Stimulated activated CD4-positive, alpha-beta T cell treated with anti-CD3 and anti-CD28 coated beads, Interleukin-12 subunit alpha, Interleukin-12 subunit beta, amount 100 ng/mL, for 24 hours (primary cell): ENCODE results near the gene IL12RB2.
"Not testable (repeated sequence)": the region's sequence is repeated elsewhere in the genome, so short reads cannot be mapped to it uniquely, and the experiment has no call there.

Experiments used
- DNase-seq, 2 experiments: peaks; one replicate each; pipeline ENCODE4 v3.0.0-alpha.2; 2020; ENCODE audit warnings: low read depth in 2 of 2

The IL12RB2 gene

DNA sequence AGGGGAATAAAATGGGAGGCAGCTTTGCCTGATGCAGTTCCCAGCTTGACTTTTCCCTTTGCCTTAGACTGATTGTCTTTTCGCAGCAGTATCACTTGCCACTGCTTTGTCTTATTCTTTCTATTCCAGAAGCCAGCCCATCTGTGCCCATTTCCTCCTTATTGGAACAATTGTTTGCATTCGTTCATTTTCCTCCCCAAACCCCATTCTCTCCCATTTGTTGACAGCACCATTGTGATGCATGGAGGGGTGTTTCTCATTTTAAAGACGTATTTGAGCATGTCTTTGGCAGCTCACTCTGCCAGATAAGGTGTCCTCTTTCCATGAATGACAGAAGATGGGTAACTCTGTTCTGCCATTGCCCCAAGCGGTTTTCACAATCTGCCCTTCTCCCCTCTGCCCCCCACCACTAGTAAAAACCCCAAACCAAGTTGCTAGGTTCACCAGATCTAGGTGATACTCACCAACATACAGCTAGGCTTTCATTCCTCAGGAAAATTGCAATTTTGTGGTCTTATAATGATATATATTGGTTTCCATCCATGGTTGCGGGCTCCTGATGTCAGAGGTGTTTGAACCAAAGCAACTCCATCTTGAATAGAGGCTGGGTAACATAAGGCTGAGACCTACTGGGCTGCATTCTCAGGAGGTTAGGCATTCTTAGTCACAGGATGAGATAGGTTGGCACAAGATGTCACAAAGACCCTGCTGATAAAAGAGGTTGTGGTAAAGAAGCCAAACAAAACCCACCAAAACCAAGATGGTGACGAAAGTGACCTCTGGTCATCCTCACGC lies 91.7 kb downstream of the IL12RB2 start:
- DNase-seq: no peak

DNA sequence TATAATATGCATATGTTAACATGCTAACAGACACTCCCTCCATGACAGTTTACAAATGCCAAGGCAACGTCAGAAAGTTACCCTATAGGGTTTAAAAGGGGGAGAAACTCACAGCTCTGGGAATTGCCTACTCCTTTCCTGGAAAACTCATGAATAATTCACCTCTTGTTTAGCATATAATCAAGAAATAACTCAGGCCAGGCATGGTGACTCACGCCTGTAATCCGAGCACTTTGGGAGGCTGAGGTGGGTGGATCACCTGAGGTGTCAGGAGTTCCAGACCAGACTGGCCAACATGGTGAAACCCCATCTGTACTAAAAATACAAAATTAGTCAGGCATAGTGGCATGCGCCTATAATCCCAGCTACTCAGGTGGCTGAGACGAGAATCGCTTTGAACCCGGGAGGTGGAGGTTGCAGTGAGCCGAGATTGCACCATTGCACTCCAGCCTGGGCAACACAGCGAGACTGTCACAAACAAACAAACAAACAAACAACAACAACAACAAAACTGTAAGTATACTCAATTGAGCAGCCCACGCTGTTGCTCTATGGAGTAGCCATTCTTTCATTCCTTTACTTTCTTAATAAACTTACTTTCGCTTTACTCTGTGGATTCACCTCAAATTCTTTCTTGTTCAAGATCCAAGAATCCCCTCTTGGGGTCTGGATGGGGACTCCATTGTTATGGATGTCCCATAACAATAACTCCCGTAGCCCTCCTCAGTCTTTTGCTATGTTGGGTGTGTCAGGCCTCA lies 92.5 kb downstream of the IL12RB2 start:
- peak; percentile 37 to 55 for DNase-seq

DNA sequence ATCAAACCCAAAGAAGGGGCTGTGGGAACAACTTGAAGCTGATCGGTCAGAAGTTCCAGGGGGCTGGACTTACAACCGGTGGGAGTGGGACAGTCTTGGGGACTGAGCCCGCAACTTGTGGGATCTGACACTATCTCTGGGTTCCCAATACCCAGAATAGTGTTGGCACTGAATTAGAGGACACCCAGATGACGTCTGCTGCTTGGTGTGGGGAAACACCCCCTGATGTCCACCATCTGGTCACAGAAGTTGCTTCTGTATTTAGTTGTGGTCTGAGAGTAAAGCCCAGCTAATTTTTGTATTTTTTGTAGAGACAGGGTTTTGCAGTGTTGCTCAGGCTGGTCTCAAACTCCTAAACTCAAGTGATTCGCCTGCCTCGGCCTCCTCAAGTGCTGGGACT lies 93.8 kb downstream of the IL12RB2 start:
- DNase-seq: no peak

DNA sequence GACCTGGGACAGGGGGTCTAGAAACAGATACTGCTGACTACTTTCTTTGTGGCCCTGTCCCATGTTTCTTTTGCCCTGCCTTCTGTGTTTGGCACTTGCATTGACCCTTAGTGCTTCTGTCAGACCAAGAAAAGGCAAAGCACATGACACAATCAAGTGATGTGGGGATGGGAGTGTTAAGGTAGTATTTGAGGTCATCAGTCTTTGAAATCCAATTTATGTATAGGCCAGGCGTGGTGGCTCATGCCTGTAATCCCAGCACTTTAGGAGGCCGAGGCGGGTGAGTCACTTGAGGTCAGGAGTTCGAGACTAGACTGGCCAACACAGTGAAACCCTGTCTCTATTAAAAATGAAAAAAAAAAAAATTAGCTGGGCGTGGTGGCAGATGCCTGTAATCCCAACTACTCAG lies 96.5 kb downstream of the IL12RB2 start:
- no peak for DNase-seq

DNA sequence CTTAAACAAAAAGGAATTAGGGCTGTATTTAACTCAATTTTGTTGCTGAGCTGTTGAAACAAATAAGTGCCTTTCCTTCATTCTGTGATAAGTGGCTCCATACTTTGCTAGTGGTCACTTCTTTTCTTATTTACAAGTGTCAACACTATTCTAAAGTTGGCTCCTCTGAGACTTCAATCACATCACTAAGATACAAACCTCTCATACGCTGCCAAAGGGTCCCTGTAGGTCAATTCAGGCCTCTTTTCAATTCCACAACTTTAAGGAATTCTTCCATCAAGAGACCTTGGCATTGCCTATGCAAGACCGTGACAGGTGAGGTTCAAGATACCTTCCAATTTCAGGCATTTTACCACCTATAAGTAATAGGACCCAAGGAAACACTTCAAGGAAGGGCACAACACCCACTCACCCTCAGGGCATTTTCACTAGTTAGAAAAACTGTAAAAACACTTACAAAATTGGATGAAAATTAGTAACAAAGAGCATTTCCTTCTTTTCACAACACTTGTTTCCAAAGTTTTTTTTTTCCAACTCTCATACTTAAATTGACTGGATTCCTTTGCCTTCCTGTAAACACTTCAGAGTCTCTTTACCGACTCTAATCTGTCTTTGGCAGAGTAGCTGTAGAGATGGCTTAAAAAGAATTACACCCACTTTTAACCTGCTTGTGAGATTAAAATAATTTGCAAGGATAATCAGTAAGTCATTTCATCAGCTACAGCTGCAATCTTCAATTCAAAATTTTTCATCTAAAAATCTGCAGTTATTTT lies 98.0 kb downstream of the IL12RB2 start:
- no peak for DNase-seq

DNA sequence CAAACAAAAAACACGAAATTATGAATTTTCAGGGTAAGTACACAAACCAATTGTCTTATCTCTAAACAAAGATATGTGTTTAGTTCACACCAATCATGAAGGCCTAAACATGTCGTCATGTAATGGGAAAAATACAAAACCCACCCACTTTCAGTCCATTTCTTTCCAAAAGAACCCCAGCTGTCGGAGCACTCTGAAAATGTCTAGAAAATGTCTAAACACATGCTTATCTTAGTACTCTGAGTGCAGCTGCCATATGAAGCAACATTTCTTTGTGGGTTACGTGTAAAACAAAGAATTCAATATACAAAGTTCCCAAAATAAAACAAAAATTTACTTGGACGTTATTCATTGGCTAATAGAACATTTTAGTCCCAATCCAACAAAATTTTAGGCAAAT lies 99.8 kb downstream of the IL12RB2 start:
- no peak for DNase-seq

DNA sequence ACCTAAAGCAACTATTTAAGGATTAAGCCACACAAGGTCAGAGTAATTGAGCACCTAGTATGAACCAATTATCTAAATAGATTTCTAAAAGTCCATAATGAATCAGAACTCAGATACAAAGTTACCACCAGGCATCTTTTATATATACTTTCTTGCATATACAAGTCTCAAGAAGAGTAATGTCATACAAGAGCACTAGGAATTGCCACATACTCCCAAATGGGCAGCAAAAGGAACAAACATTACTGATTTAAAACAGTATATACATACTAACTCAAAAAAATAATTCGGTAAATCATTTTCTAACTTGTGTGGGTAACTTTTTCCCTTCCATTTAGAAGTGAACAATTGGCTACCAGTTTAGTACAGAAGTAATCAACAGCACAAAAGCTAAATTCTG lies 100.5 kb downstream of the IL12RB2 start:
- no peak for DNase-seq

DNA sequence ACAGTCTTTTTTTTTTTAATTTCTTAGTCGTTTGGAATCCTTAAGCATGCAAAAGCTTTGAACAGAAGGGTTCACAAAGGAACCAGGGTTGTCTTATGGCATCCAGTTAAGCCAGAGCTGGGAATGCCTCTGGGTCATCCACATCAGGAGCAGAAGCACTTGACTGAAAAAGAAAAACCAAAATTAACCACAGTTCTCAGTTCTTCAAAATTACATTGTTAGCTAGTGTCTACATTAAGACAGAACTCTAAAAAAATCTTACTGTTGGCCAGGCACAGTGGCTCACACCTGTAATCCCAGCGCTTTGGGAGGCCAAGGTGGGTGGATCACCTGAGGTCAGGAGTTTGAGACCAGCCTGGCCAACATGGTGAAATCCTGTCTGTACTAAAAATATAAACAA lies 105.4 kb downstream of the IL12RB2 start:
- DNase-seq: not testable (repeated sequence)

DNA sequence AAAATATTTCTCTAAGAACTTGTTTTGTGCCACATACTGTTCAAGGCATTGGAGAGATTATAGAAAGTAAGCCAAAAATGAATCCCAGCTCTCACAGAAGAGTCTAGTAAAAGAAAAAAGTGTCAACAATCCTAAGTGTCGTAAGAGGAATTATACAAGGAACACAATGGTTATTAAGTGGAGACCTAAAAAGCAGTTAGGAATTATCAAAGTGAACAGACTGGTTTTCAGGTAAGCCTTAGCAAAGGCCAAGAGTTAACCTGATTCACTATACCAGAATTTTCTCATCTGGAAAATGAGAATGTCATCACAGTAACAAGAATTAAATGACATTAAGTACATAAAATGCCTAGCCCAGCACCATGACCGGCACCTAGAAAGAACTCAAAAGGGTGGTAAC lies 106.9 kb downstream of the IL12RB2 start:
- no peak for DNase-seq

DNA sequence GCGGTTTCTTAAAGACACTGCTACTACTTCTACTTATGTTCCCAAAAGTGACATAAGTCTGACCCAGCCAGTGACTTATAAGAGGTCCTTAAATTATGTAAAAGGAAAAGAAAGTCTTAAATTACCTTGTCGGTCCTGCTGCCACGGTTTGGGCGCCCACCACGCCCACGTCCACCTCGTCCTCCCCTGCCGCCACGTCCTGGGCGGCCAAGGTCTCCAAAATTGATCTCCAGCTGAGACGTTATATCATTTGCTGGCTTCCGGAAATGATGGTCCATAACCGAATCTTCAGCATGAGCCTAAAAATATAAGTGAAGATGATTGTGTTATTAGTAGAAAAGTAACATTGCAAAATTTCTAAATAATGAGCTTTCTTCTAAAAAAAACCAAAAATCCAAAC lies 107.4 kb downstream of the IL12RB2 start:
- no peak for DNase-seq

DNA sequence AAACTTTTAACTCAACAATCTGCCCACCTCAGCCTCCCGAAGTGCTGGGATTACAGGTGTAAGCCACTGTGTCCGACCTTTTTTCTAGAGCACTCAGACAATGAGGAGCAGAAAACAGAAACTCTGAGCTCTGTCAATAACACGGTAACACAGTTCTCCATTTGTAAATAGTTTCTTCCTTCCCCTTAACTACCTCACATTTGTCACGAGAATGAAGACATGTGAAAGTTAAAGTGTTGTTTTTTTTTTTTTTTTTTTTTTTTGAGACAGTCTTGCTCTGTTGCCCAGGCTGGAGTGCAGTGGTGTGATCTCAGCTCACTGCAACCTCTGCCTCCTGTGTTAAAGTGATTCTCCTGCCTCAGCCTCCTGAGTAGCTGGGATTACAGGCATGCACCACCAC lies 110.1 kb downstream of the IL12RB2 start:
- DNase-seq: not testable (repeated sequence)

DNA sequence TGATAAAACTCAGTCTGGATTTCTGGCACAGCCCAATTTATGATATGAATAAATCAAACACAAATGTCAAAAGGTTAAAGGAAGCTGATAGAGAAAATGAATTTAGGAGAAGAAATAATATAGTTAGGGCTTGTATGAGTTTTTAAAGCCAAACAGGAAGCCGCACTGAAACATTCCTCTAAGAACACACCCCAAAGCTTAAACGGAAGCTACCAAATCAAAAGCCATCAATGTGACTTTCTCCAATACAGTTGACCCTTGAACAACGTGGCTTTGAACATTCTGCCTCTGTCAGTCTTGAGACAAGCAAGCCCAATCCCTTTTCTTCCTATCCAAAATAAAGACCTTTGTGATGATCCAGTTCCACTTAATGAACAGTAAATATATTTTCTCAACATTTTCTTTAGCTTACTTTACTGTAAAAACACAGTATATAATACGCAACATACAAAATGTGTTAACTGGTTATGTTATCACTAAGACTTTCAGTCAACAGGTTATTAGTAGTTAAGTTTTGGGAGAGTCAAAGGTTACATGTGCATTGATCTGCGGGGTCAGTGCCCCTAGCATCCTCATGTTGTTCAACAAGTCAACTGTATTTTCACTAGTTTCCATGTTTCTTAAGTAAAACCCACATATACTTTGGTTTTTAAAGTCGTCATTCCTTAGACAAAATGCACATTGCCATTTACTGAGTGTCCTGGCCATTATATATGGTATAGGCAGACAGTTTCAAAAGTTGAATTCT lies 111.3 kb downstream of the IL12RB2 start:
- DNase-seq: no peak

DNA sequence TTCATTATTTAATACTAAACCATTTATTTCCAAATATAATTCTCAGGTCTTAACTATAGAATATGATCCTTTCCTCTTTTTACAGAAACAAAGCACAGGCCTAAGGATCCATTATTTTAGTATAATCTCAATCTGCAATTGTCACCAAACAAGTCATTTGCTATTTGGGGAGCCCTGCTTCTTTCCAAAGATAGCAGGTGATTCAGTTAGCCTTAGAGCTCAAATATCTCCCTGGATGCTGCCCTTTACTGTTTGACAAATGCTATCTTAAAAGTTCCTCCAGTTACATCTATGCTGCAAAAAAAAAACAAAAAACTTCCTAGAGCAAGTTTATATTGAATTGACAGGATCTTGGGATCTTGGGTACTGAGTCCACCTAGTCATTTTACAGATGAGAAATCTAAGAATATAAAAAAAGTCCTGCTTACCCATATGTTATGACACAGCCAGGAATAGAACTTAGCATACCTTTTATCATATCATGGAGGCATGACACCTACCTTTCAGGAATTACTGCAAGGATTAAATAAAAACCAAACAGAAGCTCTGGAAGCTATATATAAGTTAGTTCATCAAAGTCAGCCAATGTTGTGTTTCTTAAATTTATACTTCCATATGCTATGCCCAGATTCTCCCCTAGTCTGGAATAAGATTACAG lies 113.3 kb downstream of the IL12RB2 start:
- DNase-seq: no peak

DNA sequence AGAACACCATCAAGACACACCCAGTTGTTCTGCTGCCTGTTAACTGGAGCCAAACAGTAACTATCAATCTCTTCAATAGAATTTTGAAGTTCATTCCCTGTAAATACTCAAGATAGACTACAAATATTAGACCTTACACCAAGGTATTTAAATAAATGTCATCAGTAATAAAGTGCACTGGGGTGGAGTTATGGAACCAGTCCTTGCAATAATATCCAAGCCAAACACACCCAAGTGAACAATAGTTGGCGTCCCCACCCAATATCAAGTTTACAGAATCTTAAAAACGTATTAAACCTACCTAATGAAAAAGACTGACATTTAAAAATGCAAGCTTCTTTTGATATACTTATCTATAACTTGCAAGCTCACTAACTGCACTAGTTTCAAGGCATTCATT lies 119.8 kb downstream of the IL12RB2 start:
- DNase-seq: no peak

DNA sequence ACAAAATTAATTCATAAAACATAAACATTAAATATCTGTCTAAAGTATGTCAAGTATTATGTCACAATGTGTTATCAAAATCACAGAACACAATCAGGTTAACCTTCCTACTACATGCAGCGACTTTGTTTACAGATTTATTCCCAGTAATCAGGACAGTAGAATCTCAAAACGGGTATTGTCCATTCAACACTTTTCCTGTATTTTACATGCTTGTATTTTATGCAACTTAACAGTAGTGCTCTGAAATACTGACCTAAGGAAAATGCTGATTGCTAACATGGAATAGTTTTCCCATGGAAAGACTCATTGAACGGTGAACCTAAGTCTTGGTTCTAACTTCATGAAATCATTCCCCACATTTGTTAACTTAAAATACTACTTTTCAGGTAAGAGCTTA lies 120.3 kb downstream of the IL12RB2 start:
- DNase-seq: no peak

DNA sequence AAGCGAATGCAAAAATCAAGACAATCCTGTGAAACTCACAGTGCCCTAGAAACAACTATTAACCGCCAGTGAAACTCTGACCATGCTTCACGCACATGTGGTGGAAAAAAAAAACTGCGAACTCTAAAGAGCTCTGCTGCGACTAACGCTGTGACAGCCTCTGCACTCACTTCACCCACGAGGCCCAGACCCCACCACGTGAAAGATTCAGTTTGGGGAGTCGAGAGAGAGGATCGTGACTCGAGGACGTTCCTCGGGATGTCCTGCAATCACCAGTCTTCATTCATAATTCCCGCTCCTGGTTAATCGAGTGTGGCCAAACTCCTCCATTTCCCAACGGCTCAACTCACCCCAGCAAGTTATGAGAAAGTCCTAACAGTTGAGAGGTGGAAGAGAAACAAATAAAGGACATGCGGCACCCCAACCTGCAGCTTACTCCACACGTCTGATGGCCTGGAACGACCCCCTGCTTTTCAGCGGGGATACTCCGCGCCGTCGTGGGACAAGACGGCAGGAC lies 121.4 kb downstream of the IL12RB2 start:
- peak; percentile 41 to 48 for DNase-seq

DNA sequence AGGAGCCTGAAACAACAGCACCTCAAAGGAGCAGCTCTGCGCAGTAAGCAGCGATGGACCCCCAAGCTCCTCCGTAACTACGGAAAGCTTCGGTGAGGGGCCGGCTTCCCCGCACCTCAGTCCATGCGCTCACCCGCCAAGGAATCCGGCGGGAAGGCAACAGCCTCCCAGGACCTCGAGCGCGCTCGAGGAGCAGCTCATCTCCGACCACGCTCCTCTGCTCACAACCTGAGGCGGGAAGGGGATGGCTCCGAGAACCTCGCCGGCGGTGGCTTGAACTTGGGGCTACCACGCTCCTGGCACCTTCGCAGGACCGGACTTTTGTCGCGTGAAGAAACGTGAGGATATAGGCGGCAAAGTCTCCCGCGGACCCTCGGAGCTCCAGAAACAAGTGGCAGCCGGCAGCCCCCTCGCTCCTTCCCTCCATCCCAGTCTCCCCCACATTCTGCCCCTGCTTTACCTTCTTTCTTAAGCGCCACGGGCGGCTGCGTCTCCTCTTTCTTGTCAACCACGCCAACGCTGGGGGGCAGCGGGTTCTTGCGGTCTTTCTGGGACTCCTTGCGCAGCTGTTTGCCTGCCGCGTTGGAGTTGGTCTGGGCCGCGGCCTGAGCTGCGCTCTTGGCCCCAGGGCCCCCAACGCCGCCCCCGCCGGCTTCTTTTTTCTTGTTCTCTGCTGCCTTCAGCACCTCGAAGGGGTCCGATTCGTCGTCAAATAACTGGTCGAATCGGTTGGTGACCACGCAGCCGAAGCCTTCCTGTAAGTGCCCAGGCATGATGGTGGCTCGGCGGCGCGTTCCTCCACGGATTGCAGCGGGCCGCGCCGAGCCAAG lies 122.1 kb downstream of the IL12RB2 start:
- DNase-seq: peak; percentile 25 to 26

DNA sequence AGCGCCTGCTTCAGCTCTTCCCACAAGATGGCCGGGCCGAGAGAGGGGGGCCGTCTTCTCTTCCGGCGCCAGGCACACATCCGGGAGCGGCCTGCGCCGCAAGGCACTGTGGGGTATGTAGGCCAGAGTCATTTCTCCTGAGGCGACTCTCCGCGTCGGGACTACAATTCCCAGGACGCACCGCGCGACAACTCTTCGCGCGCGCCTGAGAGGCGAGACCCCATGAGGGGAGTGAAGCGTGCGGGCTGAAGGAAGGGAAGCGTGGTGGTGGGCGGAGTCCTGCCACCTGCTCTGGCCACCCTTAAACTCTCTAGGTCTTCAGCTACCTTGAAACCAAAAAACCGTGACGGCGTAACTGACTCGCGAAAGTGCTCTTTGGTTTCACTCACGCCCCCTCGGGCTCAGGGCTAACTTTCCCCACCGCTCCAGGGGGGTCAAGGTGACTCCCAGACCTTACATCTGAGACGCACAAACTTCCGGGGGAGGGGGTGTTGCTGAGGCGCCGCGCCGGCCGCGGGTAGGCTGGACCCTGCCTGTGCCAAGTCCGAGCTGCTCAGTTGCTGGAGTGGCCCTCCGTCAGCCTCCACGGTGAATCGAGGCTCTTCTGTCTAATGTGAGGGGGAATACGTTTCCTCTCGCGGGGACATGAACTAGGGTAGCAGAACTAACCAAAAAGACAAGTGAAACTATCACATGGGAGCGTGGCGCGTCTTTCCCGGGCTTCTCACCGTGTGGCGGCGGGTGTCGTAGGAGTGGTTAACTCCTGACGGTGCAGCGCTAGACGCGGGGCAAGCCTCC lies 122.9 kb downstream of the IL12RB2 start, which contains the start of gene SERBP1:
TSS of gene SERBP1 (minus strand) at position 45 of the 798 bp plus-strand sequence. CDS start 102 bp downstream, outside the sequence.
- DNase-seq: peak; percentile 91 to 94

DNA sequence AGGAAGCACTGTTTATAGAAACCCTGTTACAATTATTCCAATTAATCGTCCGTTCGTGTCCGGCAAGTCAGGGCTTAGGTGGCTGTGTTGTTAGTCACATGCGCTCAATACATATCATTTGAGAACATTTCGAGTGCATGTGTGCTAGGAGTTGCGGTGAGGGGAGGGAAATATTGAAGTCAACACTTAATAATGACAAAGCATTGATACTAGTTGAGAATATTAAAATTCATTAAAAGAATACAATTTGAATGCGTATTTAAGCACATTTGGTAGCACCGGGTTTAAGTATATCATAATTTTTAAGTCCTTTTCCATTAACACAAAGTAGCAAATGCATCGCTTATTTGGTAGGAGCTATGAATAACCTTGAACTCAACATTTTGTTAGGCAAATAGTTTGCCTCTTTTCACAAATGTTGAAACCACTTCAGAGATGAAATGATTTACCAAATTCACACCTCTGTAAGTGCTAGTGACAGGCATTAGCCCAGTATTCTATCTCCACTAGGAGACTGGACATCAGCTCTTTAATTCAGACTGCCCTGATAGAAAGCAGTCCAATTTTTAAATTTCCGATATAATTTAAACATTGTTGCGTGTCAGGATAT lies 123.6 kb downstream of the IL12RB2 start:
- DNase-seq: no peak
